Jurkat, Clone E6-1 (cell line): ENCODE data around the gene MRPL38.
"Not testable (repeated sequence)": the region's sequence is repeated elsewhere in the genome, so short reads cannot be mapped to it uniquely, and the experiment has no call there.

Experiments used
- DNase-seq: peaks from one replicate; pipeline ENCODE4 v3.0.0-alpha.2; 2011; ENCODE audit warnings: low read depth, low spot score
- H3K4me3 ChIP-seq: 2 replicates; pipeline ENCODE4 v1.5.1; 2011; ENCODE audit warnings: mild to moderate bottlenecking, low read length, control low read depth, moderate library complexity

The MRPL38 gene

DNA sequence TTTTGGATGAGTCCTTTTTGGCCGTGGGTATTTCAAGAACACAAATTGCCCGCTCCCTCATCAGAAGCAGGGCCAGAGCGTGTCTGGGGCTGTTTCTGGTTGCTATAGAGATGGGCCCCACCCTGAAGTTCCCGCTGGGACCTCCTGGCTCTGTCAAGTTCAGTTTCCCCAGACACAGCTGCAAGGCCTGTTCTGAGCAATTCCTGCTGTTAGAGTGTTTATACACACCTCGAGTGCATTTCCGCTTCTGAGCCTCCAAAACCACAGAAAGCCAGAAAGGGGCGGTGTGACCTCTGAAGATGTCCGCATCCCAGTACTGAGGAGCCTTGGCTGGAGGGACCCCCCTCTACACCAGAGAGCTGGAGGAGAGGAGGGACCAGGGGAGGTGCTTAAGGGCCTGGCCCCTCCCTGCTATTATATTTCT lies 40.2 kb downstream of the MRPL38 start:
- DNase-seq, result peak; percentile 87

DNA sequence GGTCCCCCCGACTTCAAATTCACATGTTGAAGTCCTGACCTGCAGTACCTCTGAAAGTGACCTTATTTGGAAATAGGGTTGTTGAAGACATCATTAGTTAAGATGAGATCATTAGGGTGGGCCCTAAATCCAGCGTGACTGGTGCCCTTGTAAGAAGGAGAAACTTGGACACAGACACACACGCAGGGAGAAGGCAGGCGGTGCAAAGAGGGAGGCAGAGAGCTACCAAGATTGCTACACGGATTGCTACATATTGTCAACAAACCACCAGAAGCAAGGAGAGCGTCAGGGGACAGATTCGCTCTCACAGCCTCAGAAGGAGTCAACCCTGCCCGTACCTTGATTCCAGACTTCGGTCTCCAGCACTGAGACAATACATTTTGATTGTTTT lies 42.8 kb downstream of the MRPL38 start:
- H3K4me3 ChIP-seq, result no peak overlapping the region
- no peak for DNase-seq

More for the DNA sequence above, 40.2 kb downstream of the MRPL38 start:
- no peak overlapping the region; the same call in none of the 2 replicates for H3K4me3 ChIP-seq

DNA sequence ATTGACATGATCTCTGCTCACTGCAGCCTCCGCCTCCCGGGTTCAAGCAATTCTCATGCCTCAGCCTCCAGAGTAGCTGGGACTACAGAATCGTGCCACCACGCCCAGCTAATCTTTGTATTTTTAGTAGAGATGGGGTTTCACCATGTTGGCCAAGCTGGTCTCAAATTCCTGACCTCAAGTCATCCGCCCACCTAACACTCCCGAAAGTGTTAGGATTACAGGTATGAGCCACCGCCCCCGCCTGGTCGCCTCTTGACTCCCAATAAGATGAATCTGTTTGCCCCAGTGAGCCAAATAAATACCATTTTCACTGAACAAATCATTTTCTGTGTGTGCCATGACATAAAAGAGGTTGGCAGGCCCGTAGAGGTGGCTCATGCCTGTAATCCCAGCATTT lies 45.3 kb downstream of the MRPL38 start:
- DNase-seq, H3K4me3 ChIP-seq: not testable (repeated sequence)

DNA sequence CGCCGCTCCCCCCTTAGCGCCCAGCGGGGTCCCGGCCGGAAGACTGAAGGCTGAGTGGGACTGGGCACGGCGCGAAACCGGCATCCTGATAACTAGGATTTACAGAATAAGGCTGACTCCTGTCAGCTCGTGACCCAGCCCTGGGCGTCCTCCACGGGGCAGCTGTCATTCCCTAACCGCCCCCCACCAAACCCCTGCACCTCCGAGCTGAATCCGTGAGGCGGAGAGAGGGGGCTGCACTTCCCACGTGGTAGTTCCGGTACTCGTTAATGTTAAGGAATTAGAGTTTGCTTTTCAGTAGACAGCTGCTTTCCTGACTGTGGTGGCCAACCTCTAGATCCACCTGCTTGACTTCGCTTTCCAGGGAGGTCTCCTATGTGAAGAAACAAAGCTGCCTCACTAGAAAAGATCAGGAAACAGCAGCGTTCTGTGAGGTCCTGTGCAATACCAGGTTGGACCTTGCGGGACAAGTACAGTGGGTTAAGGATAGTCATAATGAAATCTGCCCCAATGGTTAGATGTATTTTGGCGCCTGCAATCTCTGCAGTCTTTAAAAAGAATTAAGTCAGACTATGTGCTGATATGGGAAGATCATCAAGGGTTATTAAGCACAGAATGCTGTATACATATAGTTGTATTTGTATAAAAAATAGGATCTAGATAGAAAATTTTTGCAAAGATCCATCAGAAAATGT lies 48.5 kb downstream of the MRPL38 start:
- peak overlapping the region; percentile 87 for H3K4me3 ChIP-seq
- DNase-seq, result no peak

DNA sequence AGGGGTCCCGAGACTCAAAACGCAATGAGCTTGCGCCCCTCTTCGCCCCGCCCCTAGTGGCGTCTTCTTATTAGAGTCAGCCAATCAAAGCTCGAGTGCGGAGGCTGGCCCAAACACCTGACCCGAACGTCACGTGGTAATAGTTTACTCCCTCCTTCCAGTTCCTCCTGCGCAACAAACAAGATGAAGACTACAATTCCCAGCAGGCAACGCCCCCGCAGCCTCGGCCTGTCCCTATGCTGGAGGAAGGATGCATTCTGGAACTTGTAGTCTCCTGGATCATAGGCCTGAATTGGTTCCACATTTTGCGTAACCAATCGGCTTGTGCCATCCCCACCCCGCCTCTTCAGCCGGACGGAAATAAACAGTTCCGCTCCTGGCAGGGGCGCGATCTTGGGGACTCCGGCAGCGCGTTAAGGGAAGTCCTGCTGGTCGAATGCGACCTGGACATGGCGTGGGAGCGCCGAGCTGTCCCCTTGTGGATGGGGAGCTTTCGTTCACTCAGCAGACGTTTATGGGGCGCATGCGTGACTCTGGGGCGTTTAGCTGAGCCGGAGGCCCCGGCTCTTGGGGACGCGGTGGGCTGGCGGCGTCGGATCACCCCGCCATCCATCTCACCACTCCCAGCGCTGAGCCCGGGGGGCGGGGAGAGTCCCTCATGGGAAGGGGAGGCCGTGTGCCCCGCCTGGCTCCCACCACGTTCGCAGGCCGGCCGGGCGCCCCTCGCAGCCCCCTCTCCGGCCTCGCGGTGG lies 49.2 kb downstream of the MRPL38 start, which contains the start of gene WBP2:
Gene WBP2, minus strand, starts transcription at position 26 of the 752 bp plus-strand sequence. CDS start 38 bp downstream, outside the sequence.
- peak within 1 kb of the TSS; percentile 87 for H3K4me3 ChIP-seq
- DNase-seq, result peak; percentile 100

DNA sequence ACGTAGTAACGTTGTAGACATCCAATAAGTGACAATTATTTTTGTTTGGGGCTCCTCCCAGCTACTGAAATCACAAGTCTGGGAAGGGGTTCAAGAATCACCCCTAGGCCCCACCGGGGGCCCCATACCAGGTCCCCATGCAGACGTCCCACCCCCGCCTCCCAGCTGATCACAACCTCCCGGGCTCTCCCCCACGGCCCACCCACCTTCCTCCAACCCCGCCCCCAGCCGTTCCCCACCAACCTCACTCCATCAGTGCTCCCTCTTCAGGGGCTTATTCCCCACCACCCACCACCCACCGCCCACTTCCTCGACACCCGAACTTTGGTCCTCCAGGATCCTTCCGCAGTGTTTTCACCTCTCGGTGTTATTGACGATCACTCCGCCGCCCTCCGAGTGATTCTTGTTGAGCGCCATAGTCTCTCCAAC lies 49.8 kb downstream of the MRPL38 start:
- no peak for DNase-seq
- peak overlapping the region; percentile 87 for H3K4me3 ChIP-seq

DNA sequence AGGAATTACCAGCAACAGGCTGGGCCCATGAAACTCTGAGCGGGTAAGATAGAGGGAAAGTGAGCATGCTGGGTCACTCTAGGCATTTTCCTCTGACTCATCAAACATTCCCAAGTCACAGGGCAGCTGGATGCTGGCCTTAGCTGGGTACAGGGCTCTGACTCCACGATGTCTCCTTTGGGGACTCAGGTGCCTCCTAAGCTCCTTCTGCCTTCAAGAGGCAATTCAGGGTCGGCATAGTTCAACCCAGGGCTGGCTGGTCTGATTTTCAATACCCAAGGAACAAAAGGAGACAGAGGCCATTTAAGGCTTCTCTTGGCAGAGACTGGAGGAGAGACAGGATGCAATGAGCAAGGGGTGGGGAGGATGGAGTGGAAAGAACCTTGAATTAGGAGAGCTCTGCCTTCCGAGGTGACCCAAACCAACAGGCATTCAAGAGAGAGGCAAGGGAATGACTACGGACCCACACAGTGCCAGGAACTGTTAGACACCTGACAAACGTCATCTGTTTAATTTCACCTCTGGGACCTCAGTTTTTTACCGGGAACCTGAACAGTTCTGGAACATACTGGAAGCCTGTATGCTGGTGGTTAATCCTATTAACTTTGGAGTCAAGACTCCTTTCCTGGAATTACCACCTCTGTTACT lies 50.5 kb downstream of the MRPL38 start:
- DNase-seq, result no peak

DNA sequence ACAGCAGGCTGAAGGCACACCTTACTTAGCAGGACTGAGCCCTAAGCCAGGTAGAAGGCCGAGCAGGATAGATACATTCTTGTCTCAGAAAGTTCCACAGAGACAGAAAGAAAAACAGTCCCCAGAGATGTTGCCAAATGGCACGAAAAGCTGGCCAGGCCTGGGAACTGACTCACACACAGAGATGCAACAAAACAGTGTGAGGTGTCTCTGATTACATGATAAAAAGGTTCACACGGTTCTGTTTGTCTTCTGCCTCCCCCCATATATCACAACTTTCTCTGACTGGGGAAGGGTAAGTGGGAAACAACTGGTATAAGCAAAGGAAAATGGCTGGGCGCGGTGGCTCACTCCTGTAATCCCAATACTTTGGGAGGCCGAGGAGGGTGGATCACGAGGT lies 51.3 kb downstream of the MRPL38 start:
- no peak overlapping the region for H3K4me3 ChIP-seq
- DNase-seq, result no peak

More for the DNA sequence above, 50.5 kb downstream of the MRPL38 start:
- peak overlapping the region; percentile 87 for H3K4me3 ChIP-seq

DNA sequence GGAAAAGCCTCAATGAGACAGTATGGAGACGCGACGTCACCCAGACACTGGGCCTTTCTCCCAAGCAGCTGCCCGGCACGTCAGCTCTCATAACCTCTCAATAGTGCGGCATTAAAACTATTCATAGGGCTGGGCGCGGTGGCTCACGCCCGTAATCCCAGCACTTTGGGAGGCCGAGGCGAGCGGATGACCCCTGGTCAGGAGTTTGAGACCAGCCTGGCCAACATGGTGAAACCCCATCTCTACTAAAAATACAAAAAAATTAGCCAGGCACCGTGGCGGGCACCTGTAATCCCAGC lies 53.0 kb downstream of the MRPL38 start:
- not testable (repeated sequence) for DNase-seq, H3K4me3 ChIP-seq

DNA sequence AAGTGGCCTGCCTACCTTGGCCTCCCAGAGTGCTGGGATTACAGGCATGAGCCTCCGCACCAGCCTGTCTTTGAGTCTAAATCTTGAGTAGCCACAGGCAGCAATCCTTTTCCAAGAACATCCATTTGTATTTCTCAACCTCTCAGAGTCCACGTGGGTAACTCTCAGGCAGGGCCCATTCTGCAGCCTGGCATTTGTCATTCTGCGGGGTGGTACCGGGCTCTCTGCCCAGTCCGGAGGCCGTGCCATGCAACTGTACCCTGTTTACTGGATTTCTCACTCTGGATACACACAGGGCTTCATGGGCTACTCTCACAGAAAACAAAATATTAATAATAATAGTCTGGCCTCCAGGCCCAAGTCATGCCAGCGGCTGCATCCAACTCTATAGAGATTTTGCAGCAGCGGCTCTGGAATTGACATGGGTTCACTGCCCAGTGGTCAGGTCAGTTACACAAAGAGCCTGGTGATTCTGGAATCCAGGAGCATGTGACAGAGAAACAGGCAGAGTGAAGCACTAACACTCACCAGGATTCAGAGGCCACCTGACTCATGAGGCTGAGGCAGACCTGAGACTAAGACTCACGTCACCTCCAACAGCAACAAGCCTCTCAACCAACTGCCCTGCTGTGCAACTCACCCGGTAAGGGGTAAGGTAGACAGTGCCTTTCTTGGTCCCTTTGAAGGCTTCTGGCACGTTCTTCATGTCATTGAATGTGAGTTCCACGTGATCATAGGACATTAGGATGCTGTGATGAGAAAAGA lies 53.6 kb downstream of the MRPL38 start:
- no peak for DNase-seq
- no peak overlapping the region for H3K4me3 ChIP-seq

DNA sequence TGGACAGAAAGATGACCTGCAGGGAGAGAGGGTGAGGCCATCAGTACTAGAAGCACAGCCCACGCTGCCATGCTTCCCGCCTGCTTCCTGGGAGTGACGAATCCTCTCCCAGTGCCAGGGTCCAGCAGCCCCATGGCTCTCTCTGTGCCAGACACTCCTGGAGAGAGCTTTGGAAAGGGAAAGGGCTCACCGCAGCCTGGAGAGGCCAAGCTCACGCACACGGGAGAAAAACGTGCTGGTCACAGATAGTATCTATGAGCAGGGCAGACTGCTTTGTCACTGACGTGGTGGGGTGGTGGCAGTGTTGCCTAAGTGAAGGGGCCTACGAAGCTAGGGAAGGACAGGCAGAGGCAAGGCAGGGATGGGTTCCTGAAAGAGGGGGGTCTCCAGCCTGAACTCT lies 55.0 kb downstream of the MRPL38 start:
- DNase-seq, result no peak
- H3K4me3 ChIP-seq, result no peak overlapping the region

DNA sequence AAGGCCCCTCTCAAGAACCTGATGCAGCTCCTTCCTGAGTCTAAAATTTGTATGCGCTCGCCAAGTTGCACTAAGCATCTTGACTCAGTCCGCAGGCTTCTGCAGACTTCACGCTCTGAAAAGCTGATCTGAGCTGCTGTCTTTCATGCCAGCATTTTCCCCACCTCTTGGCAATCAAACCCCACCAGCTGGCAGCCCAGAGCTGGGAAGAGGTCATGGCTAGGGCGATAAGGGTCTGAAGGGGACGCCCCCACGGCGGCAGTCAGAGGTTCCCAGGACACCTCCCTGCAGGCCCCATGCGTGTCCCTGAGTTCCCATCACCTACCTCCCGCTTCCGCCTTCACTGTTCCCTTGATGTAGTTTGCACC lies 55.4 kb downstream of the MRPL38 start:
- no peak for DNase-seq
- no peak overlapping the region for H3K4me3 ChIP-seq
